Parathyroid adenoma (tissue), 2 donors: ENCODE data around the gene XRCC1.

Source experiments
- H2AFZ ChIP-seq: fragments of 300-600 bp; sonication (generic); one replicate; pipeline ENCODE4 v1.7.0; 2017; ENCODE audit warnings: antibody characterized with exemption, mild to moderate bottlenecking
- H3K27ac ChIP-seq: fragments of 300-600 bp; sonication (generic); one replicate; pipeline ENCODE4 v1.7.0; 2017
- H3K27me3 ChIP-seq: fragments of 300-600 bp; sonication (generic); one replicate; pipeline ENCODE4 v1.7.0; 2017; ENCODE audit warnings: low read length; ENCODE audit not compliant: control insufficient read depth, insufficient read depth
- H3K36me3 ChIP-seq: fragments of 300-600 bp; sonication (generic); one replicate; pipeline ENCODE4 v1.7.0; 2017; ENCODE audit warnings: low read length; ENCODE audit not compliant: control insufficient read depth, insufficient read depth
- H3K4me1 ChIP-seq: fragments of 300-600 bp; sonication (generic); one replicate; pipeline ENCODE4 v1.7.0; 2017; ENCODE audit warnings: control low read depth
- H3K4me2 ChIP-seq: fragments of 300-600 bp; sonication (generic); one replicate; pipeline ENCODE4 v1.7.0; 2017; ENCODE audit warnings: low read length
- H3K4me3 ChIP-seq: fragments of 300-600 bp; sonication (generic); one replicate; pipeline ENCODE4 v1.7.0; 2017; ENCODE audit warnings: low read depth, low read length
- H3K79me2 ChIP-seq: fragments of 300-600 bp; sonication (generic); one replicate; pipeline ENCODE4 v1.7.0; 2017; ENCODE audit warnings: control low read depth
- H3K9ac ChIP-seq: fragments of 300-600 bp; sonication (generic); one replicate; pipeline ENCODE4 v1.7.0; 2017; ENCODE audit warnings: mild to moderate bottlenecking
- H3K9me3 ChIP-seq: fragments of 300-600 bp; sonication (generic); one replicate; pipeline ENCODE4 v1.7.0; 2017; ENCODE audit warnings: low read length; ENCODE audit not compliant: control insufficient read depth
- TF ChIP-seq, protein P1 (sequence below): fragments of 300-600 bp; sonication (generic); IDR thresholded peaks from one replicate; pipeline ENCODE4 v1.7.0; 2017; ENCODE audit warnings: antibody characterized with exemption, mild to moderate bottlenecking
- donor health status: primary hyperparathyroidism.

The XRCC1 gene

DNA sequence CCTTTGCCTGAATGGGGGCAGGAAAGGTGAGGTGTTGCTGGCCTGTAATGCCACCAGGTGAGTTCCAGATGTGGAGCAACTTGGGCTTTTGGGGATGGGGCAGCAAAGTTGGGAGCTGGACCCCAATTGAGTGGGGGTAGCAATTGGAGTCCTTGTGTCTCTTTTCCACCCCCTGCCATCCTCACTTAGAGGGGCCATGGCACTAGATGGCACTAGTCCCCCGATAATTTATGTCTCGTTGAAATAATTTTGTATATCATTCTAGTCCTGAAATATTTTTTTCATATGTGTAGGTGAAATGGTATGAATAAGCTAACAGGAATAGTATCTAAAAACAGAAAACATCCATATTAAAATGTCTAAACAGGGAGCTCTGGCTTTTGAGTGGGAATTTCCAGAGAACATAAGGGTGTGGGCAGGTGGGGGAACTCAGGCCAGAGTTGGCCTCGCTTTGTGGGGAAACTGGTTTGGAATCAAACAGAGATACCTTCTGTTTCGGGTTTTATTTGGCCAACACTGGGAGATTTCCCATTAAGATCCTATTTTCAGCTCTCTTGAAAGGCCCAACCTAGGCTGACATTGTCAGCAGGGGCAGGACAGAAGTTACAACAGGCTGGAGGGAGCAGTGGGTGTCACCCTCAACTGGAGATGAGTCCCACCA, 24.4 kb upstream of the XRCC1 start:
- Histone ChIP-seq H2AFZ (no peak overlapping the region), H3K27me3 (no peaks in the 10 kb centered on the region), H3K4me2 (no peak overlapping the region), H3K9ac (no peak overlapping the region), H3K27ac (no peak overlapping the region), H3K4me3 (no peak overlapping the region), H3K4me1 (peaks cover 11% of the 10 kb centered on the region), H3K79me2 (peaks cover 9% of the 10 kb centered on the region), H3K9me3 (no peaks in the 10 kb centered on the region), H3K36me3 (no peaks in the 10 kb centered on the region)
- TF ChIP-seq, protein P1, sequence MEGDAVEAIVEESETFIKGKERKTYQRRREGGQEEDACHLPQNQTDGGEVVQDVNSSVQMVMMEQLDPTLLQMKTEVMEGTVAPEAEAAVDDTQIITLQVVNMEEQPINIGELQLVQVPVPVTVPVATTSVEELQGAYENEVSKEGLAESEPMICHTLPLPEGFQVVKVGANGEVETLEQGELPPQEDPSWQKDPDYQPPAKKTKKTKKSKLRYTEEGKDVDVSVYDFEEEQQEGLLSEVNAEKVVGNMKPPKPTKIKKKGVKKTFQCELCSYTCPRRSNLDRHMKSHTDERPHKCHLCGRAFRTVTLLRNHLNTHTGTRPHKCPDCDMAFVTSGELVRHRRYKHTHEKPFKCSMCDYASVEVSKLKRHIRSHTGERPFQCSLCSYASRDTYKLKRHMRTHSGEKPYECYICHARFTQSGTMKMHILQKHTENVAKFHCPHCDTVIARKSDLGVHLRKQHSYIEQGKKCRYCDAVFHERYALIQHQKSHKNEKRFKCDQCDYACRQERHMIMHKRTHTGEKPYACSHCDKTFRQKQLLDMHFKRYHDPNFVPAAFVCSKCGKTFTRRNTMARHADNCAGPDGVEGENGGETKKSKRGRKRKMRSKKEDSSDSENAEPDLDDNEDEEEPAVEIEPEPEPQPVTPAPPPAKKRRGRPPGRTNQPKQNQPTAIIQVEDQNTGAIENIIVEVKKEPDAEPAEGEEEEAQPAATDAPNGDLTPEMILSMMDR: no peak

- Histone ChIP-seq H3K79me2 (peaks cover 16% of the 10 kb centered on the region), H2AFZ (no peak overlapping the region), H3K9me3 (no peaks in the 10 kb centered on the region), H3K27me3 (no peaks in the 10 kb centered on the region), H3K9ac (no peak overlapping the region), H3K4me3 (no peak overlapping the region), H3K27ac (no peak overlapping the region), H3K4me1 (peaks cover 12% of the 10 kb centered on the region), H3K4me2 (no peak overlapping the region), H3K36me3 (no peaks in the 10 kb centered on the region)
- TF ChIP-seq, protein P1: no peak
Observed at GRCh38 chr19:43598445-43599240, 23.3 kb upstream of the XRCC1 start.

GRCh38 chr19:43597876-43598275, 22.5 kb upstream of the XRCC1 start:
- no peak overlapping the region for H3K4me3 ChIP-seq

GRCh38 chr19:43596842-43597461, 21.6 kb upstream of the XRCC1 start:
- H3K27me3 ChIP-seq: no peaks in the 10 kb centered on the region
- H3K9me3 ChIP-seq: no peaks in the 10 kb centered on the region
- peaks cover 17% of the 10 kb centered on the region for H3K79me2 ChIP-seq
- TF ChIP-seq, protein P1: no peak
- H3K4me1 ChIP-seq: peaks cover 12% of the 10 kb centered on the region
- peak overlapping the region; percentile 72 for H2AFZ ChIP-seq
- H3K4me2 ChIP-seq: peak overlapping the region; percentile 95
- H3K4me3 ChIP-seq: peak overlapping the region; percentile 85
- peak overlapping the region; percentile 92 for H3K27ac ChIP-seq
- peak overlapping the region; percentile 16 for H3K9ac ChIP-seq
- no peaks in the 10 kb centered on the region for H3K36me3 ChIP-seq

More at GRCh38 chr19:43597876-43598275, 22.5 kb upstream of the XRCC1 start:
- H3K9ac ChIP-seq: no peak overlapping the region
- H3K9me3 ChIP-seq: no peaks in the 10 kb centered on the region
- peaks cover 17% of the 10 kb centered on the region for H3K79me2 ChIP-seq
- peaks cover 12% of the 10 kb centered on the region for H3K4me1 ChIP-seq
- TF ChIP-seq, protein P1: no peak
- no peak overlapping the region for H3K27ac ChIP-seq
- H2AFZ ChIP-seq: no peak overlapping the region
- no peaks in the 10 kb centered on the region for H3K36me3 ChIP-seq
- H3K27me3 ChIP-seq: no peaks in the 10 kb centered on the region
- H3K4me2 ChIP-seq: no peak overlapping the region
